ENCODE measurements around the gene FBXO48. TPM values are rescaled to one million over a fixed set of nuclear protein-coding genes. Genes with fewer than 3 reads are reported as not detected.
A peak's percentile ranks its signal among the peaks of the same experiment; 100 is the strongest.

Gene FBXO48
- total RNA-seq, 1 donor from 2014 or later, result 2.7 TPM

DNA sequence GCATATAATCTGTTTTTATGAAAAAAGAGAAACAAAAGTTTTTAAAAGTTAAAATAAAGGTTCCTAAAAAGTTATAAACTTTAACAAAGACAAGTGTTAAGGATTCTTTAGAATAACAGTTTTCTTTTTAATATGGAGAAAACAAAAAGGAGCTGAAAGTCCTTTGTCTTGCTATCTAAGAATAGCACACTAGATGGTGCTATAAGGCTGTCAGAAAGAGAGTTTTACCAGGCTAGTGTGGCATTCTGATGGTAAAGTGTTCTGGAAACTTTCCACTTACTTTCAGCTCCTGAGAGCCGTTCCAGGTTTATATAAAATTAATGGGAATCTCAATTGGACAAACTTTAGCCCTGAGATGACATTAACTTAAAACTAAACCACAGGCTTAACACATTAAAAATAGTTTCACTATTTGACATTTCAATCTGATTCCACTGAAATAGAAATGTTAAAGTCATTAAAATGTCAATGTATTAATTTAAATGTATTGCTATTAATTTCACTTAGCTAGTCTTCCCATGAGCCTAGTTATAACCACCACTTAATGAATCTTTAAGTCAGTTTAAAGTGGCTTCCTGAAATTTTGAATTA, 3.7 kb downstream of the FBXO48 start:
- no peaks in the 10 kb centered on the region for H3K36me3 ChIP-seq
- H3K27me3 ChIP-seq, result no peaks in the 10 kb centered on the region
- TF ChIP-seq EZH2 (IDR thresholded peaks at IDR 0.05), result no peak
- TF ChIP-seq, protein P1, sequence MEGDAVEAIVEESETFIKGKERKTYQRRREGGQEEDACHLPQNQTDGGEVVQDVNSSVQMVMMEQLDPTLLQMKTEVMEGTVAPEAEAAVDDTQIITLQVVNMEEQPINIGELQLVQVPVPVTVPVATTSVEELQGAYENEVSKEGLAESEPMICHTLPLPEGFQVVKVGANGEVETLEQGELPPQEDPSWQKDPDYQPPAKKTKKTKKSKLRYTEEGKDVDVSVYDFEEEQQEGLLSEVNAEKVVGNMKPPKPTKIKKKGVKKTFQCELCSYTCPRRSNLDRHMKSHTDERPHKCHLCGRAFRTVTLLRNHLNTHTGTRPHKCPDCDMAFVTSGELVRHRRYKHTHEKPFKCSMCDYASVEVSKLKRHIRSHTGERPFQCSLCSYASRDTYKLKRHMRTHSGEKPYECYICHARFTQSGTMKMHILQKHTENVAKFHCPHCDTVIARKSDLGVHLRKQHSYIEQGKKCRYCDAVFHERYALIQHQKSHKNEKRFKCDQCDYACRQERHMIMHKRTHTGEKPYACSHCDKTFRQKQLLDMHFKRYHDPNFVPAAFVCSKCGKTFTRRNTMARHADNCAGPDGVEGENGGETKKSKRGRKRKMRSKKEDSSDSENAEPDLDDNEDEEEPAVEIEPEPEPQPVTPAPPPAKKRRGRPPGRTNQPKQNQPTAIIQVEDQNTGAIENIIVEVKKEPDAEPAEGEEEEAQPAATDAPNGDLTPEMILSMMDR (IDR thresholded peaks at IDR 0.05), result peak; percentile 86
- no peaks in the 10 kb centered on the region for H3K9me3 ChIP-seq (ENCODE audit: low read depth)
- peak; percentile 69 for DNase-seq (ENCODE audit: low spot score)
- H3K4me3 Mint-ChIP-seq, result no peak overlapping the region
- H2AFZ ChIP-seq (replicated peaks), result no peak overlapping the region
- H3K4me1 ChIP-seq, result peaks cover 10% of the 10 kb centered on the region
- H3K27ac ChIP-seq, result no peak overlapping the region
- no peaks in the 10 kb centered on the region for H3K27me3 Mint-ChIP-seq (ENCODE audit: insufficient read depth, low read depth)
- H4K20me1 ChIP-seq (ENCODE audit: low read depth), result no peaks in the 10 kb centered on the region
- no peaks in the 10 kb centered on the region for H3K36me3 Mint-ChIP-seq
- H3F3A ChIP-seq (ENCODE audit: low read depth), result peaks cover 9% of the 10 kb centered on the region
- H3K9me3 Mint-ChIP-seq, result no peaks in the 10 kb centered on the region
- no peak overlapping the region for H3K27ac Mint-ChIP-seq
- H3K4me1 Mint-ChIP-seq, result peaks cover 13% of the 10 kb centered on the region
- peaks cover 6% of the 10 kb centered on the region for H3K79me2 ChIP-seq (ENCODE audit: low read depth)
- H3K4me3 ChIP-seq, result no peak overlapping the region
- no peak overlapping the region for H3K9ac ChIP-seq
- H3K4me2 ChIP-seq, result no peak overlapping the region

DNA sequence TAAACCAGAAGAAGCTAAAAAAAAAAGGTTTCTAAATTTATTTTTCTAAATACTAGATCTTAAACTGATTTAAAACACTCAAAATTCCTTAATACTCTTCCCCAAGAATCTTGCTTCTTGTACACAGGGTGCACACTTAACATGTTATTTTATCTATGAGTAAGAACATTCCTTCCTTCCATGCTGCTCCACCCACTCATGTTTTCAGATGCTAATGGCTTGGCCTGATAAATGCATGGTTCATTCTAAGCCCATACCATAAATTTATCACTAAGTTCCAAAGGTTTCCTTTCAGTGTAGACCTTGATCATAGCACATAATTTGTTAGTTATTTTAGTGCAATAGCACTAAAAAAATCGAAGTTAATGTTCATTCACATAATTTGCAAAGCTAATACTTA, 8.1 kb downstream of the FBXO48 start:
- Mint-ChIP-seq H3K27me3 (ENCODE audit: insufficient read depth, low read depth) (no peaks in the 10 kb centered on the region), H3K27ac (no peak overlapping the region), H3K4me1 (peaks cover 2% of the 10 kb centered on the region), H3K4me3 (no peak overlapping the region), H3K36me3 (no peaks in the 10 kb centered on the region), H3K9me3 (no peaks in the 10 kb centered on the region)
- H4K20me1 ChIP-seq (ENCODE audit: low read depth), result no peaks in the 10 kb centered on the region
- TF ChIP-seq EZH2phosphoT487 (IDR thresholded peaks at IDR 0.05), result no peak
- TF ChIP-seq EZH2 (IDR thresholded peaks at IDR 0.05), result no peak
- TF ChIP-seq, protein P1 (IDR thresholded peaks at IDR 0.05), result no peak
- no peak overlapping the region for H3K27ac ChIP-seq
- H3K9ac ChIP-seq, result no peak overlapping the region
- no peak overlapping the region for H3K4me2 ChIP-seq
- no peak overlapping the region for H3K4me3 ChIP-seq
- no peaks in the 10 kb centered on the region for H3K79me2 ChIP-seq (ENCODE audit: low read depth)
- no peaks in the 10 kb centered on the region for H3K9me3 ChIP-seq (ENCODE audit: low read depth)
- no peaks in the 10 kb centered on the region for H3F3A ChIP-seq (ENCODE audit: low read depth)
- H3K36me3 ChIP-seq, result no peaks in the 10 kb centered on the region
- no peaks in the 10 kb centered on the region for H3K27me3 ChIP-seq
- no peaks in the 10 kb centered on the region for H3K4me1 ChIP-seq
- H2AFZ ChIP-seq (replicated peaks), result no peak overlapping the region
- no peak for DNase-seq (ENCODE audit: low spot score)

DNA sequence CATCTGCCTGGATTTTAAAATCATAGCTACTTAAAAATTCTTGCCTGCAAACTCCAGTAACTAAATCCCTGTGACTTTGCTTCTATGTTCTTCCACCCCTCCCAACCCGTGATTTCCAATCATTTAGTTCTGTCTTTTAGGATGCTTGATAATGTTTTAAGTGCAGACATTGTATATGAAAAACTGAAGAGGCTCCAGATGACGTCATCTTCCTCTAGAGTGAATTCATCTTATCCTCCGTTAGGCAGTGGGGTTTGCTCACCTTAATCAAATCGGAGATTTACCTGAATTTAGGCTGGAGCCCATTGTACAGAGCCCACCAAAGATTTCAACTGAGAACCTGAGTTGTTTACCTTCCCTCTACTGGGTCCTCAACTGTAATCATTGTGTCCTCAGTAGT, 10.9 kb downstream of the FBXO48 start:
- H3K9me3 ChIP-seq (ENCODE audit: low read depth), result no peaks in the 10 kb centered on the region
- H3K36me3 ChIP-seq, result no peaks in the 10 kb centered on the region
- no peak overlapping the region for H3K4me2 ChIP-seq

More for the DNA sequence above, 10.9 kb downstream of the FBXO48 start:
- Histone ChIP-seq H3K27ac (no peak overlapping the region), H3K27me3 (no peaks in the 10 kb centered on the region), H3K4me3 (no peak overlapping the region), H3K9ac (no peak overlapping the region), H3F3A (ENCODE audit: low read depth) (peaks cover 4% of the 10 kb centered on the region), H4K20me1 (ENCODE audit: low read depth) (no peaks in the 10 kb centered on the region), H2AFZ (replicated peaks) (no peak overlapping the region), H3K79me2 (ENCODE audit: low read depth) (no peaks in the 10 kb centered on the region), H3K4me1 (no peaks in the 10 kb centered on the region)
- Mint-ChIP-seq H3K9me3 (no peaks in the 10 kb centered on the region), H3K27me3 (ENCODE audit: insufficient read depth, low read depth) (peaks cover 3% of the 10 kb centered on the region), H3K36me3 (no peaks in the 10 kb centered on the region), H3K4me1 (peaks cover 2% of the 10 kb centered on the region), H3K4me3 (no peak overlapping the region), H3K27ac (no peak overlapping the region)
- DNase-seq (ENCODE audit: low spot score), result no peak
- TF ChIP-seq, protein P1 (IDR thresholded peaks at IDR 0.05), result no peak
- TF ChIP-seq EZH2 (IDR thresholded peaks at IDR 0.05) (no peak), EZH2phosphoT487 (IDR thresholded peaks at IDR 0.05) (no peak)

All from neural progenitor cell (in vitro differentiated cells).